ENCODE results near the gene KCNMA1.

KCNMA1 gene

DNA sequence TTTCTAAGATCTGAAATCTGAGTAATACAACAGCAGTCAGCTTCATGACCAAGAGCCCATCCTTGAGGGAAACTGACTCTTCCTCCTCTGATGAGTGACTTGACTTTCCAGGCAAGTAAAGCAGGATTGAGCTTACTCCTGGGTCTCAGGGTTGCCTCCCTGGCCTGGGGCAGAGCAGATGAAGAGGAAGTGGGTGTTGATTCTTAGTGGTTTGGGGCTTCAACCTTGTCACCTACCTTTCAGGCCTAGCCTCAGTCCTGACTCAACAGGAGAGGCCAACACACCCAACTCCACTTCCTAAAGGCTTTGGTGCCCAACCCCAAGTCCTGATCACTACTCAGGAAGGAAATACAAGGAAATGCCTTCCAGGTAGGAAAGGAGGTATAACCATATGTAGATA lies 54.1 kb downstream of the KCNMA1 start:
- TF ChIP-seq CTCF (IDR thresholded peaks at IDR 0.05; ENCODE audit: insufficient read depth, low read length, poor library complexity, severe bottlenecking), result no peak
- Histone ChIP-seq H3K4me3 (replicated peaks; ENCODE audit: low read depth, low read length) (no peak overlapping the region), H3K27me3 (replicated peaks; ENCODE audit: control insufficient read depth, insufficient read depth, low read length) (no peaks in the 10 kb centered on the region), H3K36me3 (ENCODE audit: control insufficient read depth, insufficient read depth, low read length) (no peaks in the 10 kb centered on the region)
- DNase-seq (ENCODE audit: extremely low read depth, insufficient read length), result no peak

DNA sequence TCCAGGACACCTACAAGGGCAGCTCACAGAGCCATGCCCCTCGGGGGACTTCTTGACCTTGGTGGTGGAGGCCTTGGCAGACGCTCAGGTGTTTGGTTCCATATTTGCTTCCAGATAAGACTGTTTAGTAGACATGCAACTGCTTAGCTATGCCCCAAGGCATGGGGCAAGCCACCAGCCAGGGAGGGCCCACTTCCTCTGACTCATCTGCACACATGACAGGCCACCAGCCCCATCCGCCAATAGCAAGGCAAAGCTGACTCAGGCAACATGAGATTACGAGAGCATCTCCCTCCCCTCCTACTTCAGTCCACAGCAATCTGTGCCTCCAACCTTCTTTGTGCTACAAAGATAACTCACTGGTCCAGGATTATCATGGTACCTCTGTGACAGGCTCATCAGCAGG lies 54.9 kb downstream of the KCNMA1 start:
- Histone ChIP-seq H3K4me3 (replicated peaks; ENCODE audit: low read depth, low read length) (no peak overlapping the region), H3K36me3 (ENCODE audit: control insufficient read depth, insufficient read depth, low read length) (no peaks in the 10 kb centered on the region), H3K27me3 (replicated peaks; ENCODE audit: control insufficient read depth, insufficient read depth, low read length) (no peaks in the 10 kb centered on the region)
- DNase-seq (ENCODE audit: extremely low read depth, insufficient read length), result no peak
- TF ChIP-seq CTCF (IDR thresholded peaks at IDR 0.05; ENCODE audit: insufficient read depth, low read length, poor library complexity, severe bottlenecking), result no peak

DNA sequence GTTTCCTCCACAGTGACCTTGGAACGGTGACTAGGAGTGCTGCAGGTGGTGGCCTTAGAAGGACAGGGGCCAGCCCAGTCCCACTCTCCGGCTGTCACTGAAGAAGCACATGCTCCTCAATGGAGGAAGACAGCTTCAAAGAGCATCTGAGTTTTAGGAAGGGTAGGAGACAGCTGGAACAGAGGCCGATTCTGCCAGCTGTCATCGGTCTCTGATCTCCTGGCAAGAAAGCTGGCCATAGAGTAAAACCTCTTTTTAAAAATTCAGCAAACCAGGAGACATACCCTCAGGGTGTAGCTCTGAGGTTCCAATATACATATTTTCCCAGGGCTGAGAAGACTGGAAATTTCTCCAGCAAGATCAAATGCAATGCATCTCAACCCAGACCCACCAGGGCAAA lies 55.9 kb downstream of the KCNMA1 start:
- Histone ChIP-seq H3K27me3 (replicated peaks; ENCODE audit: control insufficient read depth, insufficient read depth, low read length) (no peaks in the 10 kb centered on the region), H3K4me3 (replicated peaks; ENCODE audit: low read depth, low read length) (no peak overlapping the region), H3K36me3 (ENCODE audit: control insufficient read depth, insufficient read depth, low read length) (no peaks in the 10 kb centered on the region)
- TF ChIP-seq CTCF (IDR thresholded peaks at IDR 0.05; ENCODE audit: insufficient read depth, low read length, poor library complexity, severe bottlenecking), result no peak
- DNase-seq (ENCODE audit: extremely low read depth, insufficient read length), result no peak

GRCh38 chr10:77580482-77580881 lies 57.1 kb downstream of the KCNMA1 start:
- no peak for DNase-seq (ENCODE audit: extremely low read depth, insufficient read length)
- no peak overlapping the region for H3K4me3 ChIP-seq (replicated peaks; ENCODE audit: low read depth, low read length)
- no peaks in the 10 kb centered on the region for H3K36me3 ChIP-seq (ENCODE audit: control insufficient read depth, insufficient read depth, low read length)
- H3K27me3 ChIP-seq (replicated peaks; ENCODE audit: control insufficient read depth, insufficient read depth, low read length), result no peaks in the 10 kb centered on the region
- no peak for TF ChIP-seq CTCF (IDR thresholded peaks at IDR 0.05; ENCODE audit: insufficient read depth, low read length, poor library complexity, severe bottlenecking)

GRCh38 chr10:77578583-77579227 lies 58.9 kb downstream of the KCNMA1 start:
- no peak overlapping the region for H3K4me3 ChIP-seq (replicated peaks; ENCODE audit: low read depth, low read length)
- no peaks in the 10 kb centered on the region for H3K36me3 ChIP-seq (ENCODE audit: control insufficient read depth, insufficient read depth, low read length)
- no peak for TF ChIP-seq CTCF (IDR thresholded peaks at IDR 0.05; ENCODE audit: insufficient read depth, low read length, poor library complexity, severe bottlenecking)
- H3K27me3 ChIP-seq (replicated peaks; ENCODE audit: control insufficient read depth, insufficient read depth, low read length), result no peaks in the 10 kb centered on the region
- DNase-seq (ENCODE audit: extremely low read depth, insufficient read length), result no peak
